SK-N-SH treated with all-trans-retinoic acid at 6 μM for 48 hours (cell line): ENCODE data around the gene ARHGEF33.

Source experiments
- ESRRG ChIP-seq: fragments of 250-450 bp; sonication (Bioruptor Pico); IDR thresholded peaks from 2 replicates; pipeline ENCODE4 v1.6.1; 2021; ENCODE audit warnings: mild to moderate bottlenecking
- GLIS3 ChIP-seq: fragments of 250-450 bp; sonication (Bioruptor Pico); IDR thresholded peaks from 2 replicates; pipeline ENCODE4 v1.5.0; 2020; ENCODE audit warnings: mild to moderate bottlenecking, moderate library complexity
- ISL1 ChIP-seq: fragments of 250-450 bp; sonication (Bioruptor Pico); IDR thresholded peaks from 2 replicates; pipeline ENCODE4 v2.1.2; 2022; ENCODE audit warnings: mild to moderate bottlenecking, moderate library complexity
- RARB ChIP-seq: fragments of 250-450 bp; sonication (Bioruptor Pico); IDR thresholded peaks from 2 replicates; pipeline ENCODE4 v1.8.0; 2021; ENCODE audit warnings: mild to moderate bottlenecking, moderate library complexity
- SNAI2 ChIP-seq: fragments of 250-450 bp; sonication (Bioruptor Pico); IDR thresholded peaks from 2 replicates; pipeline ENCODE4 v1.5.0; 2020; ENCODE audit warnings: mild to moderate bottlenecking, moderate library complexity
- TCF4 ChIP-seq: fragments of 250-450 bp; sonication (Bioruptor Pico); IDR thresholded peaks from 2 replicates; pipeline ENCODE4 v1.8.0; 2021; ENCODE audit warnings: mild to moderate bottlenecking, moderate library complexity, borderline replicate concordance
- ZFP3 ChIP-seq: fragments of 250-450 bp; sonication (Bioruptor Pico); IDR thresholded peaks from 2 replicates; pipeline ENCODE4 v1.5.0; 2020; ENCODE audit warnings: mild to moderate bottlenecking, moderate library complexity
- ZFP30 ChIP-seq: fragments of 450-650 bp; formaldehyde crosslinking; IDR thresholded peaks from 2 replicates; pipeline ENCODE4 v1.5.0; 2022; ENCODE audit warnings: mild to moderate bottlenecking, moderate library complexity
- ZNF565 ChIP-seq: fragments of 450-650 bp; formaldehyde crosslinking; conservative IDR thresholded peaks from 2 replicates; pipeline ENCODE4 v1.5.0; 2020; ENCODE audit warnings: low read depth, mild to moderate bottlenecking, moderate library complexity
- ZNF70 ChIP-seq: fragments of 450-650 bp; formaldehyde crosslinking; IDR thresholded peaks from 2 replicates; pipeline ENCODE4 v1.5.0; 2020; ENCODE audit warnings: mild to moderate bottlenecking, moderate library complexity
- TF ChIP-seq, protein P1 (sequence below): fragments of 250-450 bp; sonication (Bioruptor Pico); IDR thresholded peaks from 2 replicates; pipeline ENCODE4 v1.8.0; 2020; ENCODE audit warnings: mild to moderate bottlenecking, moderate library complexity, borderline replicate concordance
- TF ChIP-seq, protein P2 (sequence below): fragments of 250-450 bp; sonication (Bioruptor Pico); IDR thresholded peaks from 2 replicates; pipeline ENCODE4 v1.5.1; 2020; ENCODE audit warnings: low read depth, mild to moderate bottlenecking, moderate library complexity
- TF ChIP-seq, protein P3 (sequence below): fragments of 250-450 bp; sonication (Bioruptor Pico); IDR thresholded peaks from 2 replicates; pipeline ENCODE4 v1.5.1; 2021; ENCODE audit warnings: mild to moderate bottlenecking, moderate library complexity

GRCh38 chr2:38909872-38910271, 20.2 kb downstream of the ARHGEF33 start:
- TF ChIP-seq ESRRG (CRISPR knock-in tag), result no peak
- no peak for TF ChIP-seq ISL1 (CRISPR knock-in tag)
- TF ChIP-seq GLIS3, result no peak
- TF ChIP-seq, protein P1, sequence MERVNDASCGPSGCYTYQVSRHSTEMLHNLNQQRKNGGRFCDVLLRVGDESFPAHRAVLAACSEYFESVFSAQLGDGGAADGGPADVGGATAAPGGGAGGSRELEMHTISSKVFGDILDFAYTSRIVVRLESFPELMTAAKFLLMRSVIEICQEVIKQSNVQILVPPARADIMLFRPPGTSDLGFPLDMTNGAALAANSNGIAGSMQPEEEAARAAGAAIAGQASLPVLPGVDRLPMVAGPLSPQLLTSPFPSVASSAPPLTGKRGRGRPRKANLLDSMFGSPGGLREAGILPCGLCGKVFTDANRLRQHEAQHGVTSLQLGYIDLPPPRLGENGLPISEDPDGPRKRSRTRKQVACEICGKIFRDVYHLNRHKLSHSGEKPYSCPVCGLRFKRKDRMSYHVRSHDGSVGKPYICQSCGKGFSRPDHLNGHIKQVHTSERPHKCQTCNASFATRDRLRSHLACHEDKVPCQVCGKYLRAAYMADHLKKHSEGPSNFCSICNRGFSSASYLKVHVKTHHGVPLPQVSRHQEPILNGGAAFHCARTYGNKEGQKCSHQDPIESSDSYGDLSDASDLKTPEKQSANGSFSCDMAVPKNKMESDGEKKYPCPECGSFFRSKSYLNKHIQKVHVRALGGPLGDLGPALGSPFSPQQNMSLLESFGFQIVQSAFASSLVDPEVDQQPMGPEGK, result no peak
- TF ChIP-seq ZFP3, result no peak
- TF ChIP-seq, protein P2, sequence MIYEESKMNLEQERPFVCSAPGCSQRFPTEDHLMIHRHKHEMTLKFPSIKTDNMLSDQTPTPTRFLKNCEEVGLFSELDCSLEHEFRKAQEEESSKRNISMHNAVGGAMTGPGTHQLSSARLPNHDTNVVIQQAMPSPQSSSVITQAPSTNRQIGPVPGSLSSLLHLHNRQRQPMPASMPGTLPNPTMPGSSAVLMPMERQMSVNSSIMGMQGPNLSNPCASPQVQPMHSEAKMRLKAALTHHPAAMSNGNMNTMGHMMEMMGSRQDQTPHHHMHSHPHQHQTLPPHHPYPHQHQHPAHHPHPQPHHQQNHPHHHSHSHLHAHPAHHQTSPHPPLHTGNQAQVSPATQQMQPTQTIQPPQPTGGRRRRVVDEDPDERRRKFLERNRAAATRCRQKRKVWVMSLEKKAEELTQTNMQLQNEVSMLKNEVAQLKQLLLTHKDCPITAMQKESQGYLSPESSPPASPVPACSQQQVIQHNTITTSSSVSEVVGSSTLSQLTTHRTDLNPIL (CRISPR knock-in tag), result no peak
- no peak for TF ChIP-seq SNAI2 (CRISPR knock-in tag)
- TF ChIP-seq, protein P3, sequence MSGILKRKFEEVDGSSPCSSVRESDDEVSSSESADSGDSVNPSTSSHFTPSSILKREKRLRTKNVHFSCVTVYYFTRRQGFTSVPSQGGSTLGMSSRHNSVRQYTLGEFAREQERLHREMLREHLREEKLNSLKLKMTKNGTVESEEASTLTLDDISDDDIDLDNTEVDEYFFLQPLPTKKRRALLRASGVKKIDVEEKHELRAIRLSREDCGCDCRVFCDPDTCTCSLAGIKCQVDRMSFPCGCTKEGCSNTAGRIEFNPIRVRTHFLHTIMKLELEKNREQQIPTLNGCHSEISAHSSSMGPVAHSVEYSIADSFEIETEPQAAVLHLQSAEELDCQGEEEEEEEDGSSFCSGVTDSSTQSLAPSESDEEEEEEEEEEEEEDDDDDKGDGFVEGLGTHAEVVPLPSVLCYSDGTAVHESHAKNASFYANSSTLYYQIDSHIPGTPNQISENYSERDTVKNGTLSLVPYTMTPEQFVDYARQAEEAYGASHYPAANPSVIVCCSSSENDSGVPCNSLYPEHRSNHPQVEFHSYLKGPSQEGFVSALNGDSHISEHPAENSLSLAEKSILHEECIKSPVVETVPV (CRISPR knock-in tag), result no peak
- no peak for TF ChIP-seq ZNF70 (CRISPR knock-in tag)
- no peak for TF ChIP-seq TCF4
- TF ChIP-seq ZFP30 (CRISPR knock-in tag), result no peak
- TF ChIP-seq ZNF565 (CRISPR knock-in tag), result no peak
- no peak for TF ChIP-seq RARB (CRISPR knock-in tag)
